Muscle layer of duodenum (tissue), 2 donors: ENCODE measurements around the gene KIF26B.

Source experiments
- H3K27ac ChIP-seq: one replicate; pipeline ENCODE4 v1.7.0; 2013; ENCODE audit warnings: mild to moderate bottlenecking, low read length
- H3K27me3 ChIP-seq: one replicate; pipeline ENCODE4 v1.7.0; 2013; ENCODE audit warnings: low read depth, mild to moderate bottlenecking, control low read depth, low read length
- H3K36me3 ChIP-seq, 2 donors: one replicate each; pipeline ENCODE4 v1.7.0; 2013; ENCODE audit warnings: low read length in 2 of 2, control low read depth in 1 of 2, mild to moderate bottlenecking in 1 of 2; ENCODE audit not compliant: insufficient read depth in 2 of 2, control insufficient read depth in 1 of 2
- H3K4me1 ChIP-seq, 2 donors: one replicate each; pipeline ENCODE4 v1.7.0; 2013; ENCODE audit warnings: low read length in 2 of 2, mild to moderate bottlenecking in 2 of 2, control low read depth in 1 of 2, moderate library complexity in 1 of 2; ENCODE audit not compliant: insufficient read depth in 2 of 2, control insufficient read depth in 1 of 2
- H3K4me3 ChIP-seq, 2 donors: one replicate each; pipeline ENCODE4 v1.7.0; 2013; ENCODE audit warnings: low read length in 2 of 2, low read depth in 1 of 2, mild to moderate bottlenecking in 1 of 2
- H3K9me3 ChIP-seq, 2 donors: one replicate each; pipeline ENCODE4 v1.7.0; 2013; ENCODE audit warnings: low read length in 2 of 2, control low read depth in 1 of 2, mild to moderate bottlenecking in 1 of 2; ENCODE audit not compliant: control insufficient read depth in 1 of 2
- donor health status: healthy.

The KIF26B gene

DNA sequence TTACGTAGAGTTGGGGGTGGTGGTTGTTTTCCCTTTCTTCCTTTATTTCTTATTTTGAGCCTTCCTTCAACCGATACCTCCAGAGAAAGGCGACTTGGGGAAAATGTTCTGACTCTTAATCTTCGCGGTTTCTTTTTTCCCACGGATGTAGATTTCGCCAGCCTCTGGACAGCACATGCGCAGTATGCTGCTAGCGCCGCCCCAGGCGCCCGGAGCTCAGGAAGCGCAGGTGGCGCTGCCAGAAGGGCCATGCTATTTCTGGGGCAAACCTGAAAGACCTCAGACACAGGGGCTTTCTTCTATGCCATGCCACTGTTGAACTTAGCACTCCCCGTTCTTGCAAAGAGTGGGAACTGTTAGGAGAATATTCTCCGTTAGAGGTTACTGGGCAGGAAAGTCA is 392.1 kb downstream of the KIF26B start:
- Histone ChIP-seq H3K27me3 (no peaks in the 10 kb centered on the region), H3K9me3 (no peaks in the 10 kb centered on the region), H3K4me1 (no peaks in the 10 kb centered on the region), H3K36me3 (no peaks in the 10 kb centered on the region), H3K4me3 (no peak overlapping the region), H3K27ac (no peak overlapping the region)

DNA sequence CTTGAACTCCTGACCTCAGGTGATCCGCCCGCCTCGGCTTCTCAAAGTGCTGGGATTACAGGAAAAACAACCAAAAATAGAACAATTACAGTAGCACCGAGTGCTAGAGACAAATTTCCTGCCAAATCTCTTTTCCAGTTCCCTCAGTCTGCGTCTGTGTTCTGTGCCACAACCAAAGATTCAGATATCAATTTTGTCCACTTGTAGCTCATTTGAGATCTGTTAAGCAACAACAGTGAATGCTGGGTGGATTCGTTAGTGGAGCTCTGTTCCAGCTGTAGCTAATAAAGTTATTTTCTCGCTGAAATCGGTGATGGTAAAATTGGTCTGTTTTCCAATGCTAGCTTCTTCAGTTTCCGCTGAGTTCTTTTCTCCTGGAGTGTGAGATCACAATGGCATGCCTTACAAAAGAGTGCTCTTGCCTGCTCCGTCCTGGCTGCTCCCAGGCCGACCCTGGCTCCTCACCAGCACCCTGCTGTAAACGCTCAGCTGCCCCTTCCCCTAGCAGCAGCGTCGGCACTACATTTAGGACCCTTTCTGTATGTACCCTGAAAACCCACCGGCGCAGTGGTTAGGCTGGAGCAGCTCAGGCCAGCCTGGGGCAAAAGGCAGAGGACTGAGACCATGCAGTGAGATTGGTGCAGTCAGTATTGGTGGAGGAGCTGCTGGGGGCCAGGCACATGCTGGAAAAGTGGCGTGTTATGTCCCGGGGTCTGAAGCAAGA is 395.4 kb downstream of the KIF26B start:
- Histone ChIP-seq H3K4me3 (peak overlapping the region in 1 of 2 donors; percentile 6), H3K9me3 (no peaks in the 10 kb centered on the region), H3K4me1 (no peaks in the 10 kb centered on the region), H3K27me3 (no peaks in the 10 kb centered on the region), H3K36me3 (no peaks in the 10 kb centered on the region), H3K27ac (no peak overlapping the region)

DNA sequence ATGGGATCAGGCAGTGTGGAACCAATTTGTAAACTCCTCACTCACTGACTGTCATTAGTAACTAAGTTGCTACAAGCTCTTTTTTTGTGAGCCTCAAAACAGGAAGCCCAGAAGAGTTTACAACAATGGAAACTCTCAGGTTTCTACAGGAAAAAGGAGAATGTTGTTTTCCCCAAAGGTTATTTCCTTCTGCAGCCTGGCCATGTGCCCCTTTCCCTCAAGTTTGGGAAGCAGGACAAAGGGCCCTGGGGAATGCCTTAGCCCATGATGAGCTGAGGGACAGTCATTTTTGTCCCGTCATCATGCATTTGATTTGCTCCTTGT is 395.9 kb downstream of the KIF26B start:
- no peak overlapping the region for H3K27ac ChIP-seq
- H3K36me3 ChIP-seq, result no peaks in the 10 kb centered on the region

DNA sequence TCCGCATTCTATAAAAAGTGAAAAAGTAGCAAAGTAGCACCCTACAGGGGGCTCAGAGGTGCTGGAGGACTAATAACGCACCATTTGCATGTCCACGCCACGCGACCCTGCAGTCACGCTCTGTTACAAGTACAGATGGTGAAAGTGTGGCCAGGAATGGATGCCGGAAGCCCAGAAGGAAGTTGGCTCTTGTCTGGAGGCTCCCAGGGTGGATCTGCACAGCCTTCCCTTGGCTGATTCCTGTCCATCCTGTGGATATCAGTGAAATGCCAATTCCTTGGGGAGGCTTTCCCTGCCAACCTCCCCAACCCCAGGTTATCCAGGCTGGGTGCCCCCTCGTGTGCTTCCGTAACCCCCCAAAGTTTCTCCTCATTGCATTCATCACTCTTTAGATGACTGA is 396.8 kb downstream of the KIF26B start:
- H3K27me3 ChIP-seq, result no peaks in the 10 kb centered on the region
- no peak overlapping the region for H3K4me3 ChIP-seq
- H3K4me1 ChIP-seq, result no peaks in the 10 kb centered on the region
- H3K36me3 ChIP-seq, result no peaks in the 10 kb centered on the region
- no peak overlapping the region for H3K27ac ChIP-seq
- H3K9me3 ChIP-seq, result no peaks in the 10 kb centered on the region

More for the DNA sequence above, 395.9 kb downstream of the KIF26B start:
- H3K27me3 ChIP-seq, result no peaks in the 10 kb centered on the region
- H3K9me3 ChIP-seq, result no peaks in the 10 kb centered on the region
- no peak overlapping the region for H3K4me3 ChIP-seq
- no peaks in the 10 kb centered on the region for H3K4me1 ChIP-seq

DNA sequence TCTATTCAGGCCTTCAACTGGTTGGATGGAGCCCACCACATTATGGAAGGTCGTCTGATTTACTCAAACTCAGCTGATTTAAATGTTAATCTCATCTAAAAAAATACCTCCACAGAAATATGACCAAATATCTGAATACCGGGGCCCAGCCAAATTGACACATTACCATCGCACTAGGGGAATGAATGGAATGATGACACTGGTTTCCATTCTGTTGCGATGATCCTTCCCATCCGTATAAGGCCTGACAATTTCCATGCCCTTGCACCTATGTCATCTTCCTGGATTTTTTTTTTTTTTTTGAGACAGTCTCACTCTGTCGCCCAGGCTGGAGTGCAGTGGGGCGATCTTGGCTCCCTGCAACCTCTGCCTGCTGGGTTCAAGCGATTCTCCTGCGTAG is 397.5 kb downstream of the KIF26B start:
- Histone ChIP-seq H3K4me3 (no peak overlapping the region), H3K4me1 (no peaks in the 10 kb centered on the region), H3K27ac (no peak overlapping the region), H3K36me3 (no peaks in the 10 kb centered on the region), H3K27me3 (no peaks in the 10 kb centered on the region), H3K9me3 (no peaks in the 10 kb centered on the region)

DNA sequence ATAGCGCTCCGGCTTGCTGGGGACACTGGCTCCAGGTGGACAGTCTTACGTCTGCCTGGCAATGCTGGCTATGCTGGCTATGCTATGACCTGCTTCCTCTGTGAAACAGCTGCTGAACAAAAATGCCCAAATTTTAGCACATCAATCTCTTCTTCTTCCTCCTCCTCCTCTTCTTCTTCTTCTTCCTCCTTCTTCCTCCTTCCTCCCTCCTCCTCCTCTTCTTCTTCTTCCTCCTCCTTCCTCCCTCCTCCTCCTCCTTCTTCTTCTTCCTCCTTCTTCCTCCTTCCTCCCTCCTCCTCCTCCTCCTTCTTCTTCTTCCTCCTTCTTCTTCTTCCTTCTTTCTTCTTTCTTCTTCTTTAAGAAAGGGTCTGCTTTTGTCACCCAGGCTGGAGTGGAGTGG is 401.3 kb downstream of the KIF26B start:
- Histone ChIP-seq H3K27ac (no peak overlapping the region), H3K27me3 (no peaks in the 10 kb centered on the region), H3K4me1 (no peaks in the 10 kb centered on the region), H3K9me3 (no peaks in the 10 kb centered on the region), H3K36me3 (no peaks in the 10 kb centered on the region), H3K4me3 (no peak overlapping the region)

DNA sequence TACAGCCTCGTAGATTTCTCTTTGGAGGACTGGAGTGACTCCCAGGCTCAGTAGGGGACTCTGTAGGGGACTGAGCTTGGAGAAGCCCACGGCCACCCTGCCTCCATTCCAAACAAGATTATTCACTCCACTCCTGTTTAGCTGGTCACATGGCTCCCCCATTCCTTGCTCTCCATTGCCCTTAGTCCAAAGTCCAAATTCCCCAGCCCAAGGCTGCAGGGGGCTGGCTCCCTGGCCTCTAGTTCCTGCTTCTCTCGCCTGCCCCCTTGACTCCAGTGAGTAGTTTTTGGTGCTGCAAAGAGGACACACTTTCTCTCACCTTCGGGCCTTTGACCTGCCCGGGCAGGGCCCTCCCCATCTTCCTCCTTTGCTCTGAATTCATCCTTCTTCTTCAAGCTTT is 403.3 kb downstream of the KIF26B start:
- Histone ChIP-seq H3K27ac (no peak overlapping the region), H3K27me3 (no peaks in the 10 kb centered on the region), H3K36me3 (no peaks in the 10 kb centered on the region), H3K4me1 (no peaks in the 10 kb centered on the region), H3K4me3 (no peak overlapping the region), H3K9me3 (no peaks in the 10 kb centered on the region)

DNA sequence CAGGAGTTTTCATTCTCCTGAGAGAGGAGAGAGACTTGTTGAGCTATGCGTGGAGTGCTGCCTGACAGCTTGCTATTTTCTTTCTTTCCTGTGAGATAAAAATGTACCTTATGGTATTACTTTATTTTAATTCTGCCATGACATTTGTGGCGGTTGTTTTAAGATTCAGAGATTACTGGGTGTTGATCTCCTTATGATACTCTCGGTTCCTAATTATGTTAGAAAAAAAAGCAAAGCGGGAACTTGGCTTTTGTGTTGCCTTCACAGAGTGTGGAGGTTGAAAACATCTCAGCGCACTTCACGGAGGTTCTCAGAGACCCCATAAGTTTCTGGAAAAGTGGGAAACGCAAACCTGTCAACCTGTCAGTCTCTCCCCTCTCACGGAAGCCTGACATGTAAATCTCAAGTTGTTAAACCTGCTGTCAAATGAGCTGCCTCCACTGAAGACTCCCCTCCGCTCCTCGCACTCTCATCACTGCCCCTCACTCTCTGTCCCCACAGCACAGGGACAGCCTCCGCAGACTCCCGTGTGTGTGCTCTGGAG is 405.6 kb downstream of the KIF26B start:
- Histone ChIP-seq H3K4me1 (no peaks in the 10 kb centered on the region), H3K27ac (no peak overlapping the region)

DNA sequence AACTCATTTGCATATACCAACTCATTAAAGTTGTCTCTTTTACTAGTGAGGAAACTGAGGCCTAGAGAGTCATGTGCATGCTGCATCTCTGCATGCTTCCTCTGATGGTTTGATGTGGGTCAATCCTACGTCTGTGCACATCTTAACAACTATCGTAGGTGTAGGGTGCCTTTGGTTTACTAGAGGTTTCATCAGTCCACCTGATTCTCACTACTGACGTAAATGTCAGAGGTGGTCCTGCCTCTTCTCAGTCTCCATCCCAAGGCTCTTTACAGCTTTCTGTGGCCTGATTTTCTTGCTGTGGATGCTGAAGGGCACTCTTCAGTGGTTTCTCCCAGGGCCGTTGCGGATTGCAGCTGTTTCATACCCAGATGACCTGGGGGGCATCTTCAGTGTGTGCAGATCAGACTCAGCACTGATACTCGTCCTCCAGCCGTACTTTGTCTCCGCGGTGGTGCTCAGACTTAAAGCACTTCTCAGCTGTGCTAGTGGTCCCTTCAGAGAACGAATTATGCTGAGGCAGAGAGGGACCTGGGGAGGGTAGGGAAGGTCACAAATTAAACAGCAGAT is 407.0 kb downstream of the KIF26B start:
- H3K4me1 ChIP-seq, result no peaks in the 10 kb centered on the region
- no peak overlapping the region for H3K4me3 ChIP-seq
- no peak overlapping the region for H3K27ac ChIP-seq
- H3K36me3 ChIP-seq, result no peaks in the 10 kb centered on the region
- H3K9me3 ChIP-seq, result no peaks in the 10 kb centered on the region
- H3K27me3 ChIP-seq, result no peaks in the 10 kb centered on the region

More for the DNA sequence above, 405.6 kb downstream of the KIF26B start:
- H3K4me3 ChIP-seq, result no peak overlapping the region
- no peaks in the 10 kb centered on the region for H3K27me3 ChIP-seq
- no peaks in the 10 kb centered on the region for H3K36me3 ChIP-seq
- no peaks in the 10 kb centered on the region for H3K9me3 ChIP-seq

DNA sequence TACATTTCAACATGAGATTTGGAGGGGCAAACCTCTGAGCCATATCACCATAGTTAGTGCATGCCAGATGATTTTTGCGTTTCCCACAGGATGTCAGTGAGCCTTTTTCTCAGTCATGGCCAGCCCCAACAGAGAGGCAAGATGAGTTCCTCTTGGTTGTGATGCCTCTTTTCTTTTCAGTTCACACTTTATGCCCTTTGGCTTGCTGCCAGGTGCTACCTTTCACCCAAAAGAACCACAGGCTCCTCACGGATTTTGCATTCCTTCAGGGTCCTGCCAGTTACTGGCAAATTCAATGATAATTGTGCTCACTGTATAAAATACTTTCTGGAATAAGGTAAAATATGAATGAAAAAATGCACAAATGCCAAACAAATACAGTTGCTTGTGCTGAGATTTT is 411.3 kb downstream of the KIF26B start:
- Histone ChIP-seq H3K9me3 (no peaks in the 10 kb centered on the region), H3K27me3 (no peaks in the 10 kb centered on the region), H3K36me3 (no peaks in the 10 kb centered on the region), H3K4me3 (no peak overlapping the region), H3K27ac (no peak overlapping the region), H3K4me1 (peaks cover 0 to 8% of the 10 kb centered on the region in 2 donors)

DNA sequence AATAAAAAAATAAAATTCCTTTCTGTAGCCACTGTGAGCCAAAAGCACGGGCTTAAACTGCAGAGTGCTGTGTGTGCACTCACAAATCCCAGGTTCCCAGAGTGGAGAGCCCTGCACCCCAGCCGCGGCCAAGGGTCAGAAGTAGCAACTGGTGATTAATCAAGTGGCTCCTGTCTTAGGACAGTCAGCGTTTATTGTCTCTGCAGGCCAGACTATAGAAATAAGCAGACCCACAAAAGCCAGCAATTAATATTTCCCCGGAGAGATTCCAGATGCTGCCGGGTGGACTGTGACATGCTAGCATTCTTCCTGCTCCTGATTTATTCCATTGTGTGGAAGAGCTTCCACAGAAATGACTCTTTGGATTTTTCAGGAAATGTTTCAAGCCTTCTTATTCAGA is 412.2 kb downstream of the KIF26B start:
- no peaks in the 10 kb centered on the region for H3K36me3 ChIP-seq
- H3K4me3 ChIP-seq, result no peak overlapping the region
- H3K4me1 ChIP-seq, result peaks cover 0 to 8% of the 10 kb centered on the region in 2 donors
- no peaks in the 10 kb centered on the region for H3K27me3 ChIP-seq
- no peak overlapping the region for H3K27ac ChIP-seq
- no peaks in the 10 kb centered on the region for H3K9me3 ChIP-seq
